Stimulated activated CD8-positive, alpha-beta memory T cell treated with anti-CD3 and anti-CD28 coated beads, Interleukin-7, amount 100 ng/mL, for 1 hour (primary cell): ENCODE measurements around the gene ALPI.

Experiments
- DNase-seq, 2 donors: peaks; one replicate each; pipeline ENCODE4 v3.0.0-alpha.2; 2020; ENCODE audit warnings: low read depth in 2 of 2

The ALPI gene

DNA sequence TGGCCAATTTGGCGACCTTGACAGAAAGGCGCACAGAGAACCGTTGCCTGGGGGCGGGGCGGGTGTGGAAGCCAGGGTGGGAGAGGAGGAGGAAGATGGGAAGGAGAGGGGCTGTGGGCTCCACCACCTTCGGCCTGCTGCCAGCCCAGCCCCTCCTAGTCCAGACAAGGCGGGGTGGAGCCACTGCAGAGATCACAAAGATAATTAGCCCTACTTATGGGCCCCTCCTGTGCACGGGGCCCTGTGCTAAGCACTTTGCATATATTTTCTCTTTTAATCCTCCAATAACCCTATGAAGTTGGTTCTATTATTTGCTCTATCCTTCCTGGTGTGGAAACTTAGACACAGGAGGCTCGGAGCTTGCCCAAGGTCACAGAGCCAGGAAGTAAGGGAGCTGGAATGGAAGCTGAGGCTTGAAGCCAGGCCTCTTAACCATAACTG, 45.4 kb downstream of the ALPI start:
- DNase-seq: no peak

GRCh38 chr2:232501794-232502390, 45.9 kb downstream of the ALPI start:
- no peak for DNase-seq

DNA sequence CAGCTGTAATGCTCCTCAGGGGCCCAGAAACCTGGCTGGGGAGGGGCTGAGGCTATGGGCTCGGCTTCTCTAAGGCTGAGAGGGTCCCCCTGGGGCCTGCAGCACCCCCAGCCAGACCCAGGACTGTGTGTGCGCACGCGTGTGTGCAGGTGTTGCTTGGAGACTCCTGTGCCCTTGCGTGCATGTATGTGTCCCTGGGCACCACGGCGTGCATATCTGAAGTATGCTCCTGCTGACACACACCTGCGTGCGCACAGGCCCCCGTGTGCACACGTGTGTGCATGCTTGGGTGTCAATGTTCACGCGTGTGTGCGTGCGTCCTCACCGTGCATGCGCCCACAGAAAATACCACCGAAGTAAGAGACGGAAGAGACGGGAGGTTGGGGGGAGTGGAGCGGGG, 46.6 kb downstream of the ALPI start:
- DNase-seq: no peak

GRCh38 chr2:232502911-232503808, 47.2 kb downstream of the ALPI start:
- DNase-seq: no peak

GRCh38 chr2:232503809-232504323, 47.9 kb downstream of the ALPI start:
- DNase-seq: no peak

GRCh38 chr2:232504438-232504837, 48.5 kb downstream of the ALPI start:
- no peak for DNase-seq

- no peak for DNase-seq
Measured at GRCh38 chr2:232505856-232506255, 49.9 kb downstream of the ALPI start.

GRCh38 chr2:232506709-232507108, 50.8 kb downstream of the ALPI start:
- DNase-seq: no peak

DNA sequence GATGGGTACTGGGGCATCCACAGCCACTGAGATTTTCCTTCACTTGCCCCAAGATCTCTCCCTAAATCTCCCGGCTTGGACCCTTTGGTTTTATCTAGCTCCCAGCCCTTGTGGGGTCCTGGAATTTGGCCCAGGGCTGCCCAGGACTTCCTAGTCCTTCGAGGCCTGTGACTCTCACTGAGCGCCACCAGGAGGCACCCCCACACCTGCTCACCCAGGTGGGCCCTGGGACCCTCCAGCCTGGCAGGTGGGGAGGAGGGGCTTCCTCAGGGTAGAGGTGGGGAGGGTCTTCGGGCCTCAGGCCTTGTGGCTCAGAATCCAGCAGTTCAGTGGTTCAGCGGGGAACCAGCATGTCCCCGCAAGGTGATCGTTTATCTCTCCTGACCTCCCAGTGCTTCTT, 52.3 kb downstream of the ALPI start:
- no peak for DNase-seq
